ENCODE results near the gene ANKUB1.
A peak's percentile ranks its signal among the peaks of the same experiment; 100 is the strongest.

Gene ANKUB1

DNA sequence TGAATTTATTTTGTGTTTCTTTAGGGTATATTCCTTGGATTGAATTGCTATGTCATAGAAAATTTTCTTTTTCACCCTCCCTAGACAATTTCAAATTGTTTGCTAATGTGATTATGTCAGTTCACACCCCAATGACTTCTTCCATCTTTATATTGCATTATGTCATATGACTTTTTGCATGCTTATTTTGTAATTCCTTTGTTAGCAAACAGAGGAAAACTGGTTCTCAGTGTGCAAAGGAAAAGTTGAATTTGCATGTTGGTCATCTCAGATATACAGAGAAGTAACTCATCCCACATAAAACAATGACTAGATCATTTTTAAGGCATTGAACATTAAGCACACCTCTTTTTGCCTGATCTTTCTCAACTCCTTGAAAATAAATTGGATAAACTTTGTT is 17.3 kb upstream of the ANKUB1 start:
- no peak for DNase-seq (ENCODE audit: low read depth)

DNA sequence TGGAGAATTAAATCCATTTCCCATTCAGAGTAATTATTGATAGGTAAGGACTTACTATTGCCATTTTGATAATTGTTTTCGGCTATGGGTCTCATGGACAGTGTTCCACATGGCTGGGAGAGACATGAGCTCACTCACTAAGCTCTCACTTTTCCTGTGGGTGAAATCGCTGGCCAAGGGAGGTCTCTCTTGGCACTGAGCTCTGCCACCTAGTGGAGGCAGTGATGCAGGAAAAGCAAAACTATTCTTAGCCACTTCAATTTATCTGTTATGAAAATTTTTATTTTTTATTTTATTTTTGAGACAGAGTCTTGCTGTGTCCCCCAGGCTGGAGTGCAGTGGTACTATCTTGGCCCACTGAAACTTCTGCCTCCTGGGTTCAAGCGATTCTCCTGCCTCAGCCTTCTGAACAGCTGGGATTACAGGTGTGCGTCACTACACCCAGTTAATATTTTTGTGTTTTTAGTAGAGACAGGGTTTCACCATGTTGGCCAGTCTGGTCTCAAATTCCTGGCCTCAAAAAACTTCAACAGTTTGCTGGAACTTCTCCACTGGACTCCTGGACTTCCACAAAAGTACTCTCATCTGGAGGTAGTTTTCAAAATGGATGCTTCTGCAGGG is 16.0 kb upstream of the ANKUB1 start:
- peak; percentile 49 for DNase-seq (ENCODE audit: low read depth)

DNA sequence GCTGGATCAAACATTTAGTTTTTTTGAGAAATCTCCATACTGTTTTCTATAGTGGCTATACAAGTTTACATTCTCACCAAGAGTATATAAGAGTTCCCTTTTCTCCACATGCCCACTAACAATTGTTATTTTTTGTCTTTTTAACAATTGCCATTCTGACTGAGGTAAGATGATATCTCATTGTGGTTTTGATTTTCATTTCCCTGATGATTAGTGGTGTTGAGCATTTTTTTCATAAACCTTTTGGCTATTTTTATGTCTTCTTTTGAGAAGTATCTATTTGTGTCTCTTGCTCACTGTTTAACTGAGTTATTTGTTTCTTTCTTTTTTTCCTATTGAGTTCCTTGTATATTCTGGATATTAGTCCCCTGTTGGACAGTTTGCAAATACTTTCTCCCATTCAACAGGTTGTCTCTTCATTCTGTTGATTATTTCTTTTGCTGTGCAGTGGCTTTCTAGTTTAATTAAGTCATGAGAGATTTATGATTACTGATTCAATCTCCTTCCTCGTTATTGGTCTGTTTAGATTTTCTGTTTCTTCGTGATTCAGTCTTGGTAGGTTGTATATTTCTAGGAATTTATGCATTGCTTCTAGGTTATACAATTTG is 13.9 kb upstream of the ANKUB1 start:
- DNase-seq (ENCODE audit: low read depth): no peak

DNA sequence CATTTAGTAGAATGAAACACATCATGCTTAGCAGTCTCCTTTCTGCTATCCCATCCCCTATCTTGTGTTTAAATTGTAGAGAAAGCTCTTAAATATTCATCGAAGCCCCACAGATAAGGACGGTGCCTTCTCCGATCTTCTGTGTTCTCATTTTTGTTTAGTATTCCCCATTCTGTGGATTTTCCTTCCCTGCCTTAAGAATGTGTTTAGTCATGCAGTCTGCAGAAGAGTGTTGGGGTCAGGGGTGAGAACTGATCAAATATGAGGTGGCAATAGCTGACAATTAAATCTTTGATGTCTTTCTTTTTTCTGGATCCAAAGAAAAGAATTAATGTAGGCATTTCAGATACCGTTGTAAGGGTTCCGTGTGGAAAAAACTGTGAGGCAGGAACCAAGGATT is 9.3 kb upstream of the ANKUB1 start:
- no peak for DNase-seq (ENCODE audit: low read depth)

DNA sequence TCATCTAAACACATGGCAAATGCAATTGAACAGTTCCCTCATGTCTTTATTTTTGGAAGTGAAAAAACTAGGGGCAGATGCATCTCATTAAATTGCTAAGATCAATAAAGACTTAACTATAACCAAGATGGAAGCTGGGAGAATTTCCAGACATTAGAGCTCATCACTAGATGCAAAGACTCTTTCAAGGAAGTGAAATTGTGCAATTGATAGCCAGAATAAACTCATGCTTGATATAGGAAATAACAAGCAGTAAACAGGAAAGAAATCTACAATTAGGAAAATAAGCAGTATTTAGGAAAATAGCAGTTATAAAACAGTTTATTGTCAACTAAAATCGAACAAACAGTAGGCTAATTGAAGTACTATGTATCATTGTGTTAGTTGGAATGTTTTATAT is 8.8 kb upstream of the ANKUB1 start:
- no peak for DNase-seq (ENCODE audit: low read depth)

DNA sequence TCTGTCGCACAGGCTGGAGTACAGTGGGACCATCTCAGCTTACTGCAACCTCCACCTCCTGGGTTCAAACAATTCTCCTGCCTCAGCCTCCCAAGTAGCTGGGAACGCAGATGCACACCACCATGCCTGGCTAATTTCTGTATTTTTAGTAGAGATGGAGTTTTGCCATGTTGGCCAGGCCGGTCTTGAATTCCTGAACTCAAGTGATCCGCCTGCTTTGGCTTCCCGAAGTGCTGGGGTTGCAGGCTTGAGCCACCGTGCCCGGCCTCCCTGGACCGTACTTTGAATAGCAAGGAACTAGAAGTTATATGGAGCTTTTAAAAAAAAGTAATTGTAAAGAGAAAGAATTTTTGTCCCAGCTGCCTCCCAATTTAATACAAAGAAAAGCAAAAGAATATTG is 8.3 kb upstream of the ANKUB1 start:
- DNase-seq (ENCODE audit: low read depth): no peak

DNA sequence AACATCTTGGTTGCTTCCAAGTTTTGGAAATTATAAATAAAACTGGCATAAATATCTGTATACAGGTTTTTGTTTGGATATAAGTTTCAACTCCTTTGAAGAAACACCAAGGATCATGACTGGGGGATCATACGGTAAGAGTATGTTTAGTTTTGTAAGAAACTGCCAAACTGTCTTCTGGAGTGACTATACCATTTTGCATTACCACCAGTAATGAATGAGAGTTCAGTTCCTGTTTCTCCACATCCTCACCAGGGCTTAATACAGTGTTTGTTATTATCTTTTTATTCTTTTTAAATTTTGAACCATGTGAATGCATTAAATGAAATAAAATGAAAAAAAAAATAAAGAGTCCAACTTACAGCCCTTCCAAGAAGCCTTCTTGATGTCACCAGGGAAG is 3.7 kb upstream of the ANKUB1 start:
- no peak for DNase-seq (ENCODE audit: low read depth)

DNA sequence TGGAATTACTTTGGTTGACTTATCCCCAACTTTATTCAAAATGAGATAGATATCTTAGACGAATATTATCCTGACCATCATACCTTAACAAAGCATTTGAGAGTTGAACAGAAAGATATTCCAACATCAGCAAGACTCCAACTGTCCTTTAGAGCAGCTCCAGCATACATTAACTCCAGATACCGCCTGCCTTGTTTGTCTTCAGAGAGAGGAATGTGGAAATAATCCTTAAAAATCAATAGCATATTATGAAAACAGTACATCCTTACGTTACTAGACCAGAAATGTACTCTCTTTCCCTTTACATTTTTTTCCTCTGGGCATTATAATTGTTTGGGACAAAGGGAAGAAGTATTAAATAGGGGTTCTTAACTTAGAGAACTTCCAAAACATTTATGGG is 1.7 kb downstream of the ANKUB1 start:
- DNase-seq (ENCODE audit: low read depth): no peak

DNA sequence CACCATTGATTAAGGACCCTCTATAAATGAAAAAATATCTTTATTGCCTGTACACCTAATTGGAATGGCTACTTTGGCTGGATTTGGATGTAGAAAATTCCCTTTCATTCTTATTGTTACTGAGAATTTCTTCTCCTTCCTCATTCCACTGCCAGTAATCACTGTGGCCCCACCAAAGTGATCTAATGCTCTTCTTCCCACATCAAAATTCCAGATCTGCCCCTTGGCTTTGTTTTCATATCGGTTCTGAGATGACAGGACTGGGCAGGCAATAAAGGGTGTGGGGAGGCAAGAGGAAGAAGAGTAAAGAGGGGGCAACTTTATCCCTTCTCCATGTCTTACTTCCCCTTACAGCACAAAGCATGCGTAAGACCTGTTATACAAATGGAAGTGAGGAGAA is 2.1 kb downstream of the ANKUB1 start:
- DNase-seq (ENCODE audit: low read depth): no peak

DNA sequence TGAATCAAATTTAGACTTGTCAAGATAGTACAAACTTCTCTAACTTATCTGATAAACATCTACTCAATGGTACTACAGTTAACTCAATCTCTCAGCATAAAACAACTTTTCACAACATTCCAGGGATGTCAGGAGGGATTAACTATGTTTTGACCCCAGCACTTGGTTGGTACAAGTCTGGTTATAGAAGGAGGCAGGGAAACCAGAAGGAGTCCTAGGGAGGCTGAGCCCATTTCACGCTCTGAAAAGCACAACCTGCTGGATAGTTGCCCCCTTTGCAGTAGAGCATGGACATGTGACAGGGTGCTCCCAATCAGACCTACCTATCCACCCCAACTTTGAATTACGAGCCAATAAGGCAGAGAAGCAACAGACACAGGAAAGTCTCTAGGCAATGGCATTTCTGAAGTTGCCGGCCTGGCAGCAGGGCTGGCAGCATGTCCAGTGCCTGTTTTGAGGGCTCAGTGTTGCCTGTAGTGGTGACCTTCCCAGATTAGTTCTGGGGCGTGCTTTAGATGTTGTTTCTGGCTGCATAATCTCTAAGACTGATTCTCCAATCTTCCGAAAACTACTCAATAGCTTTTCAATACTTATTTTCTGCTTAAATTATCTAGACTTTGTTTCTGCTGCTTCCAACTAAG is 8.2 kb downstream of the ANKUB1 start:
- no peak for DNase-seq (ENCODE audit: low read depth)

DNA sequence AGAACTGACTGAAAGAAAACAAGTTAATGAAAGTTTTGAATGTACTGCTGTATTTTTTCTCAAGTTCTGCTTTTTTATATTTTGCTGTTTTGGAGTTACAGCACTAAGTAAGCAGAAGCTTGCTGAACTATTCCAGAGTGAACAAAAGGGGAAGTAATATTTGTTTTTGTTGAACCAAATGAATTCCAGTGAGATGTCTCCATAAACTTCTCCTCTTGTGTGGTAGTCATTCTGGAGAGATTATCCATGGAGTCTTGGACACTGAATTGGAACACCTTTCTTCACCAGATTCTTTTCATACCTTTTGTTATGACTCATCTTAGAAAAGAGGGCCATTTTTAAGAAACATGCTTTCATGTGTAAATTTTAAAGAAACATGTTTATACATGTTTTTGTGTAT is 8.8 kb downstream of the ANKUB1 start:
- DNase-seq (ENCODE audit: low read depth): no peak

DNA sequence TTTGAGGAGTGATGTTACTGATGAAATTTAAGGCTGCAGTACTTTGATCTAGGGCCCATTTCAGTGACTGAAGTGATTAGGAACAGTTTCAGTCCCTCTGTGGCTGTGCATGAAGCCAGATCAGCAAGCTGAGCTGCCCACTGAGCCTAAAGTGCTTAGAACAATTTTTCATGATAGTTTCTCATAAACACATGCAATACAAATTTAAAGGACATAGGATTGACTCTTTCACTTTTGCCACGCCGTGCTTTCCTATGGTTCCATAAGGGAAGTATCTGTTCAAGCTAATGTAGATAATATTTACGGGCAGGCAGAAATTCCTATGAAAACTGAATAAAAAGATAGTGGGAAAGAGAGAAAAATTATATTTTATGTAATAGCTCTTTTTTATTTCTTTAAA is 10.6 kb downstream of the ANKUB1 start:
- no peak for DNase-seq (ENCODE audit: low read depth)

DNA sequence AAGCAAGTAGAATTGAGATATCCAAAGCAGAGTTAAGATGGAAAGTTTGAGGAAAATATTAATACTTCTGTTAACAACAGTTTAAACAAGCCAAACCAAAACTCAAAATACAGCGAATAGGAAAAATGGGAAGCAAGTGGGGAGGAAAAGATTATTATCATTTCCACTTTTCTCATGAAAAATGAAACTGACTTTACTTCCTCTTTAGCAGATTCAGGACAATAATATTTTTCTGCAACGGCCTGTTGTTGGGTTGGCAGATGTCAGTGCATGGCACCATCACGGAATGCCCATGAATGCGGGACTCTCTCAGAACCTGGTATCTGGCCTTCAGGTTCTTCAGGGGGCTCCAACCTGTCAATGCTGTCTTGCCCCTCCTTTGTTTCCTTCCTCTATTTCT is 11.1 kb downstream of the ANKUB1 start:
- DNase-seq (ENCODE audit: low read depth): no peak

DNA sequence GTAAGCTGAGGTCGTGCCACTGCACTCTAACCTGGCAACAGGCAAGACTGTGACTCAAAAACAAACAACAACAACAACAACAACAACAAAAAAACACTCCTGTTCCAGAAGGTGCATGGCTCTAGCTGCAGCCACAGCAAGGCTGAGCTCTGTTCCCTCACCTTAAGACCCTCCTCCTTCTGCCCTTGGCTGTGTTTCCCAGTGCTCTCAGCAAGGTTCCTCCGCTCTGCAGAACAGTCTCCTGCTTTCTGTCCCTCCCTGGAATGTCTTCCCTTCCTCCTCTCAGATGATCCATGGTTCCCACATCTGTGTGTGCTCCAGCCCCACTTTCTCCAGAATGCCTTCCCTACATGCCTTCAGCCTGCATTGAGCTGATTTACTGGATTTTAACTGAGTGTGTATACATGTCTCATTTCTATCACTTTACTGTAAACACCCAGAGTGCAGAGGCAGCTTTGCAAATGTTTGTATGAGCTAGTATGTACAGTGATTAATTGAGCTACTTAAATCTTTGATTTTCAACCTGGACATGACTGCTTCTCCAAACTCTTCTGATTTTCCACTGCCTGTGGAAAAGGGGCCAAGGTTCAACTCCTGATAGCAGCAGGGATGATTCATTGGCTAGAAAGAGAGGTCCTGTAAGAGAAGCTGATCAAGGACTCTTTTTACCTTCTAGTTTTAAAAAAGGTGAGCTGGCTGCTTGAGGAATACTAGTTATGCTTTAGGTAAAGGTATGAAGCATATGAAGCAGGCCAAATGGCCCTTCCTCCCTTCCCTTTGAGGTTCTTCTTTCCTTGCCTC is 14.7 kb downstream of the ANKUB1 start:
- no peak for DNase-seq (ENCODE audit: low read depth)

DNA sequence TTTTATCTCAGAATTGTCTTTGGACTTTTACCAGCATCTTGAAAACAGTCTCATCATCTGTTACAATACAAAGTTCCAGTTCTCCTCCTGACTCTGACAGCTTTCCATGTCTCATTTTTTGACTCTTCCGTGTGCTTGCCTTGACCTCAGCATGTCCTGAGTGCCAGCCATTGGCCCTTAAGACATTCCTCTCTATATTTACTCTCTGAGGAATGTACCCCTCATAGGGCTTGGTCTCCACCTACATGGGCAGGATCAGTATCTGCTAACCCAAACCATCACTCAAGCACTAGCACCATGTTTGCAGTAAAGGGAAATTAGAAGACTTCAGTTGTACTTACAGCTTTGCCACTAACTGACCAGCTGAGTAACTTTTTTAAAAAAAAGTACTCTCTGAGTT is 16.2 kb downstream of the ANKUB1 start:
- no peak for DNase-seq (ENCODE audit: low read depth)

DNA sequence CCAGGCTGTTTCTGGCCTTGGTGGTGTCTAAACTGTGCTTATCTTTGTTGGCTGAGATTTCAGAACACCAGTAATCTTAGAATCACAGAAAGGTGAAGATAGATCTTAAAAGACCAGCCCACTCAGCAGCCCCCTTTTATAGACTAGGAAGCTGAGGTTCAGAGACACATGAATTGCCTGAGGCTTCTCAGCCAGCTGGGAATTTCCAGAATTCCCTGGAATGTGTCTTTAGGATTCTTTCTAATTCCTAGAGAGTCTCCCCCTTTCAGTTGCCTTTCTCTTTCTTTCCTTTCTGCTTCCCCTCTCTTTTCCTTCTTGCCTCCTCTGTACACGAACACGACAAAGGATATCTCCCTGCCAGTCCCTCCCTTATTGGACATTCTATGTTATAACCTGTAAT is 19.5 kb downstream of the ANKUB1 start:
- DNase-seq (ENCODE audit: low read depth): no peak

DNA sequence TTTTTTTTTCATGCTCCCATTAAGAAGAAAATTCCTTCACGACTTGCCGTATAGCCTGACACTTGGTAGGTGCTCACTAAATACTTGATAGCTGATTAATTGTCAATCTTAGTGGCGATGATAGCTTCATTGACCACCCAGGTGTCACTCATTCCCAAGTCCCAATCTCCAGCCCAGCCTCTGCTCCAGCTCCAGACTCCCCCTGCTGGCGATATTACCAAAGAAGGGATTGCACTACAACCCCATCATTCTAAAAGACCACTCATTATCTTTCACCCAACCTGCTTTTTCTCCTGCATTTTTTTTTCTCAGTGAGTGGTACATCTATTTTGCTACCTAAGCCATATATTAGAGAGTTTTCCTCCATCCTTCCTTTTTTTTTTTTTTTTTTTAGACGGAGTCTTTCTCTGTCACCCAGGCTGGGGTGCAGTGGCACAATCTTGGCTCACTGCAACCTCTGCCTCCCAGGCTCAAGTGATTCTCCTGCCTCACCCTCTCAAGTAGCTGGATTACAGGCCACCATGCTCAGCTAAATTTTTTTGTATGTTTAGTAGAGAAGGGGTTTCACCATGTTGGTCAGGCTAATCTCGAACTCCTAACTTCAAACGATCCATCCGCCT is 20.6 kb downstream of the ANKUB1 start:
- DNase-seq (ENCODE audit: low read depth): peak; percentile 8

DNA sequence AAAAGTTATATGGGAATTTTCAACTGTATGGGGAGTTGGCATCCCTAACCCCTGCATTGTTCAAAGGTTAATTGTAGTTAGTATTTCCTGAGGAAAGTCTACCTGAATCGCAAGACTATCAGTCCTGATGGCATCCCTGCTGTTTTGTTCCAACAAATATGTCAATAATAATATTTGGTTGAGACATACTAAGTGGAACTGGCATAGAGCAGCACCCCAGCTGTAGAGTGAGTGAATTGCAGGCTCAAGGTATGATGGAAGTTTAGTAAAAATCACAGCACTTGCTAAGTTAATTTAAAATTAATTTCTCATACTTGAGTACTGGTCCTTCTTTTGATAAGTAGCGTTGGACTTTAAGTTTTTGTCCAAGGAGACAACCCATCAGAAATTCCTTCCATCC is 22.1 kb downstream of the ANKUB1 start:
- DNase-seq (ENCODE audit: low read depth): no peak

DNA sequence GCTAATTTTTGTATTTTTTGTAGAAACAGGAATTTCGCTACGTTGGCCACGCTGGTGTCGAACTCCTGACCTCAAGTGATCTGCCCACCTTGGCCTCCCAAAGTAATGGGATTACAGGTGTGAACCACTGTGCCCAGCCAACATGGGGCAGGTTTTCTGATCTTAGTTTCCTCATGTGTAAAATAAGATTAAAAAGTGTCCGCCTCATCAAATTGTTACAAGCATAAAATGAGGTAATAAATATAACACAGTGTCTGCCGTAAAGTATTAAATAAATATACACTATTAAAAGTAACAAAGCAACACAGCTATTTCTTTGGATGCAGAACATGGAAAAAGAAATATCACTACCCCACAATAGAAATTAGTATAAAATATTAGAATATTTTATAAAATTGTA is 23.6 kb downstream of the ANKUB1 start:
- DNase-seq (ENCODE audit: low read depth): no peak

DNA sequence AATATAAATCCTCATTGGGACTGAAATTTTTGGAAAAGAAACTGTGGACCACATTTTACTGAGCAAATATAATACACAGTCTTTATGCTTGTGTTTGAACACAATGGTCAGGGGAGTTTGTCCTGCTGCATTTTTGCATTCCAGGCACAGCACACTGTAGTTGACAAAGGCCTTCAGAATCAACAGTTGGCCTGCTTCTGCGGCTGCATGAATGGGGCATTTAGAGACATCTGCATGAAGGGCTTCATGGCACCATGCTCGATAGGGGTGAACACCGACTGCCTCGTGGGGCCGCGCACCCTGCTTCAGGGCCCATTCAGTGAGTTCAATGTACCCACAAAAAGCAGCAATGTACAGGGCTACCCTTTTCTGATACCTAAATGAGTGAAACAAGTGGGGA is 24.6 kb downstream of the ANKUB1 start:
- no peak for DNase-seq (ENCODE audit: low read depth)

DNA sequence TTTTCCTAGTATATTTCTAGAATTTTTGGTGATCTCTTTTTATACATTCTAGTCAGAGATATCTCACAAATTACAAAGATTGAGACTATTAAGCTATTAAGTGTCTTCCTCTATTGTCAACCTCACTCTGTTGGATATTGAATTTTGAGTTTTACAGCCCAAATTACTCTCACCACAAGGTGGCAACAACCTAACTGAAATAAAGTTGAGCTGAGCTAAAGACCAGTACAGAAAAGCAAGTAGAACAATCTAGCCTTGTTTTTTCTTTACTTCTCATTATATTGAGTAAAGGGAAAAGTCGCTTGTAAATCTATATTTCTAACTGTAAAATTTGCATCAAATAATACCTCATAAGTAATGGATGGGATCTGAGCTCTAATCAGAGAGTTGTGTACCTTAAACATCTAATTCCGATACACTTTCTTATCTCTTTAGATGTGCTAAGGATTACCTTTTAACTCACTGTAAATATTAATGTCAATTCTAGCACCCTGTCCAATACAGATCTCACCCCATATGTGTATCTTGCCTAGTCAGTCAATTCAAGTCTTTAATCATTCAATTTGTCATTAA is 26.5 kb downstream of the ANKUB1 start:
- DNase-seq (ENCODE audit: low read depth): no peak

DNA sequence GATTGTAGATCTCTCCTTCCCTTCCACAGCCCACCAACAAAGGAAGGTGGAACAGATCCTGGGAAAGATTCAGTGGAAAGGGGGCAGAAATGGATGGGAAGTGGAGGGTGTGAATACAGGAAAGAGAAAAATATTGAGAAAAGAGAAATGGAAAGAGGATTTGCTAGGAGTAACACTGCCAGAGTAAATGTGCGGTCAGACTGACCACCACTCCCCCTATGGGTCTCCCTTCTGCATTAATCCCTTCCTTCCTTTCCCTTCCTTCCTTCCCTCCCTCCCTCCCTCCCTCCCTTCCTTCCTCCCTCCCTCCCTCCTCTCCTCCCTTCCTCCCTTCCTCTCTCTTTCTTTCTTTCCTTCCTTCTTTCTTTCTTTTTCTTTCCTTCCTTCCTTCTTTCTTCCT is 28.1 kb downstream of the ANKUB1 start:
- DNase-seq (ENCODE audit: low read depth): no peak

All from activated gamma-delta T cell treated with anti-CD3 and anti-CD28 coated beads, Interleukin-2, amount 50 U/mL, for 16 hours (primary cell).